ENCODE measurements around the gene FAAH.

FAAH gene

DNA sequence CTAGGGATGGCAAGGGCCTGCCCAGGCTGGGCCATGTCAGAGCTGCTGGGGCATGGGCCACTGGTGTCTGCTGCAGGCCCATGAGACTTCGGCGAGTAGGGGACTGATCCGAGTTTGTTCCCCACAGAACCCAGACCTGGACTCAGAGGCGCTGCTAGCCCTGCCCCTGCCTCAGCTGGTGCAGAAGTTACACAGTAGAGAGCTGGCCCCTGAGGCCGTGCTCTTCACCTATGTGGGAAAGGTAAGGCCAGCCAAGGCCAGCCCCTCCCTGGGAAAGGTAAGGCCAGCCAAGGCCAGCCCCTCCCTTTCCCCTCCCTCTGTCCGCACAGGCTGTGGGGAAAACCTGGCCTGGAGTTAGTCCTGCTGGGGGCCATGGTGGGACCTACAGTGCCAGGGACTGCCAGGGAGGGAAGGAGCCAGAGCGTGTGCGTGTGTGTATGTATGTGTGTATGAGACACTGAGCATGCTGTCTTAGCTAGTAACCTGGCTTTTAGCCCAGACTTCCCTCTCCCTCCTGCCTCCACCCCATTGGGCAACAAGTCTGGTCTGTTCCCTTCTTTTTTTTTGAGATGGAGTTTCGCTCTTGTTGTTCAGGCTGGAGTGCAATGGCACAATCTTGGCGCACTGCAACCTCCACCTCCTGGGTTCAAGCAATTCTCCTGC, 8.0 kb downstream of the FAAH start:
- H3K36me3 ChIP-seq (ENCODE audit: control insufficient read depth, insufficient read depth, low read length): no peaks in the 10 kb centered on the region
- H3K9me3 ChIP-seq (ENCODE audit: control insufficient read depth, low read length): no peaks in the 10 kb centered on the region
- no peaks in the 10 kb centered on the region for H3K27me3 ChIP-seq (ENCODE audit: control insufficient read depth, insufficient read depth, low read length)
- H3K9ac ChIP-seq (ENCODE audit: low read length): no peak overlapping the region
- H3K4me3 ChIP-seq (ENCODE audit: low read length): no peak overlapping the region
- peaks cover 22% of the 10 kb centered on the region for H3K4me1 ChIP-seq (ENCODE audit: control insufficient read depth, insufficient read depth, low read length)

- H3K9me3 ChIP-seq (ENCODE audit: control insufficient read depth, low read length): no peaks in the 10 kb centered on the region
- peaks cover 20% of the 10 kb centered on the region for H3K4me1 ChIP-seq (ENCODE audit: control insufficient read depth, insufficient read depth, low read length)
- H3K36me3 ChIP-seq (ENCODE audit: control insufficient read depth, insufficient read depth, low read length): no peaks in the 10 kb centered on the region
- no peak overlapping the region for H3K9ac ChIP-seq (ENCODE audit: low read length)
- no peaks in the 10 kb centered on the region for H3K27me3 ChIP-seq (ENCODE audit: control insufficient read depth, insufficient read depth, low read length)
- no peak overlapping the region for H3K4me3 ChIP-seq (ENCODE audit: low read length)
Observed at GRCh38 chr1:46403916-46404315, 9.8 kb downstream of the FAAH start.

GRCh38 chr1:46404482-46405196, 10.5 kb downstream of the FAAH start:
- Histone ChIP-seq H3K36me3 (ENCODE audit: control insufficient read depth, insufficient read depth, low read length) (no peaks in the 10 kb centered on the region), H3K4me1 (ENCODE audit: control insufficient read depth, insufficient read depth, low read length) (peaks cover 20% of the 10 kb centered on the region), H3K9ac (ENCODE audit: low read length) (no peak overlapping the region)

DNA sequence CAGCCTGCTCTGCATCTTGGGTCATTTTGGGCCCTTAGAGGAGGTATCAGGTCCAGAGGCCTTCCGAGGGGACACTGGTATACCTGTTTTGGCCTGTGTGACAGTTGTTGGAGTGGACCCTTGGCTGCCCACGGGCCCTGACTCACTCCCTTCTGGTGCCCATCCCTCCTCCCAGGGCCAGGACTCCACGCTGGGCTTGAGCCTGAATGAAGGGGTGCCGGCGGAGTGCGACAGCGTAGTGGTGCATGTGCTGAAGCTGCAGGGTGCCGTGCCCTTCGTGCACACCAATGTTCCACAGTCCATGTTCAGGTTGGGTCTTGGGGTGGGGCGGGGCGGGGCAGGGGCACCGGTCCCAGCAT, 11.1 kb downstream of the FAAH start:
- Histone ChIP-seq H3K9ac (ENCODE audit: low read length) (no peak overlapping the region), H3K27me3 (ENCODE audit: control insufficient read depth, insufficient read depth, low read length) (no peaks in the 10 kb centered on the region), H3K36me3 (ENCODE audit: control insufficient read depth, insufficient read depth, low read length) (no peaks in the 10 kb centered on the region), H3K4me3 (ENCODE audit: low read length) (no peak overlapping the region), H3K9me3 (ENCODE audit: control insufficient read depth, low read length) (no peaks in the 10 kb centered on the region), H3K4me1 (ENCODE audit: control insufficient read depth, insufficient read depth, low read length) (peaks cover 20% of the 10 kb centered on the region)

More at GRCh38 chr1:46404482-46405196, 10.5 kb downstream of the FAAH start:
- Histone ChIP-seq H3K27me3 (ENCODE audit: control insufficient read depth, insufficient read depth, low read length) (no peaks in the 10 kb centered on the region), H3K9me3 (ENCODE audit: control insufficient read depth, low read length) (no peaks in the 10 kb centered on the region), H3K4me3 (ENCODE audit: low read length) (no peak overlapping the region)

GRCh38 chr1:46405724-46406123, 11.6 kb downstream of the FAAH start:
- H3K9me3 ChIP-seq (ENCODE audit: control insufficient read depth, low read length): no peaks in the 10 kb centered on the region
- no peak overlapping the region for H3K9ac ChIP-seq (ENCODE audit: low read length)
- H3K4me3 ChIP-seq (ENCODE audit: low read length): no peak overlapping the region
- no peaks in the 10 kb centered on the region for H3K27me3 ChIP-seq (ENCODE audit: control insufficient read depth, insufficient read depth, low read length)
- H3K4me1 ChIP-seq (ENCODE audit: control insufficient read depth, insufficient read depth, low read length): peaks cover 20% of the 10 kb centered on the region
- H3K36me3 ChIP-seq (ENCODE audit: control insufficient read depth, insufficient read depth, low read length): no peaks in the 10 kb centered on the region

GRCh38 chr1:46406881-46407608, 12.9 kb downstream of the FAAH start:
- Histone ChIP-seq H3K9ac (ENCODE audit: low read length) (no peak overlapping the region), H3K4me1 (ENCODE audit: control insufficient read depth, insufficient read depth, low read length) (peaks cover 11% of the 10 kb centered on the region), H3K27me3 (ENCODE audit: control insufficient read depth, insufficient read depth, low read length) (no peaks in the 10 kb centered on the region), H3K36me3 (ENCODE audit: control insufficient read depth, insufficient read depth, low read length) (no peaks in the 10 kb centered on the region), H3K9me3 (ENCODE audit: control insufficient read depth, low read length) (no peaks in the 10 kb centered on the region), H3K4me3 (ENCODE audit: low read length) (no peak overlapping the region)

GRCh38 chr1:46407636-46408035, 13.5 kb downstream of the FAAH start:
- Histone ChIP-seq H3K4me1 (ENCODE audit: control insufficient read depth, insufficient read depth, low read length) (peaks cover 5% of the 10 kb centered on the region), H3K9ac (ENCODE audit: low read length) (no peak overlapping the region), H3K4me3 (ENCODE audit: low read length) (no peak overlapping the region), H3K9me3 (ENCODE audit: control insufficient read depth, low read length) (no peaks in the 10 kb centered on the region), H3K36me3 (ENCODE audit: control insufficient read depth, insufficient read depth, low read length) (no peaks in the 10 kb centered on the region), H3K27me3 (ENCODE audit: control insufficient read depth, insufficient read depth, low read length) (no peaks in the 10 kb centered on the region)

DNA sequence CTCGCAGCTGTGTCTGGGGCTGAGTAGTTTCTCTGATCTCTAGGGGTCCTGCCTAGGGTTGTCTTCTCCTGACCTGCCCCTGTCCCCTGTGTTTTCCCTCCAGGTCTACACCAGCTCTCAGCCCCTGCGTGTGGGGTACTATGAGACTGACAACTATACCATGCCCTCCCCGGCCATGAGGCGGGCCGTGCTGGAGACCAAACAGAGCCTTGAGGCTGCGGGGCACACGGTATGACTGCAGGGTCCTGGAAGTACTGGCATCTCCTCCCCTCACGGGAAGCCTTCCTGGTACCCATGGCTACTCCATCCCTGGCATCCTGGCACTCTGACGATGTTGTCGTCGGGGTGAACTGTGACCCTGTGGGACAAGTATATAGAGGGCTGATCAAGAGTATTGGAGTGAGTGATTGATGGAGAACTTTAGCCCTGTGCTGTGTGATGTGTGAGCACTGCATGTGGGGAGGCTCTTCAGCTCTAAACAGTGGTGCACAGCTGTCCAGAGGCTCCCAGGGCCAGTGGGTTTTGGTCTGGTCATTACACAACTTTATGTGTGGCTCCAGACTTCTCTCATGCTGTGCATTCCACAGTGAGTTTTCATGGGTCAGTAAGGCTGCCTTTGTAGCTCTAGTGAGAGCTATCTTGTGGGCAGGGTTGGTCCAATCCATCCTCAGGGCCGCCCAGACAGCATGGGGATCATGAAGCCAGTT, 14.4 kb downstream of the FAAH start:
- H3K36me3 ChIP-seq (ENCODE audit: control insufficient read depth, insufficient read depth, low read length): no peaks in the 10 kb centered on the region
- peaks cover 5% of the 10 kb centered on the region for H3K4me1 ChIP-seq (ENCODE audit: control insufficient read depth, insufficient read depth, low read length)
- no peak overlapping the region for H3K4me3 ChIP-seq (ENCODE audit: low read length)
- no peaks in the 10 kb centered on the region for H3K27me3 ChIP-seq (ENCODE audit: control insufficient read depth, insufficient read depth, low read length)
- H3K9me3 ChIP-seq (ENCODE audit: control insufficient read depth, low read length): no peaks in the 10 kb centered on the region
- H3K9ac ChIP-seq (ENCODE audit: low read length): no peak overlapping the region

DNA sequence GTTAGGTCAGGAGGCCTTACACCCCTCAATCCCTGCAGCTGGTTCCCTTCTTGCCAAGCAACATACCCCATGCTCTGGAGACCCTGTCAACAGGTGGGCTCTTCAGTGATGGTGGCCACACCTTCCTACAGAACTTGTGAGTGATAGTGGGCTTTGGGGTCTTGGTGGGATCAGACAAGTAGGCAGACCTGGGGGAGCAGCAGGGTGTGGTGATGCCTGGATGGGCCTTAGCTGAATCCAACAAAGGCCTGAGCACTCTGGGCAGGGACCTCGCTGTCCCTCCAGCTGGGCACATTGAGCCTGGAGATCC, 14.9 kb downstream of the FAAH start:
- peaks cover 5% of the 10 kb centered on the region for H3K4me1 ChIP-seq (ENCODE audit: control insufficient read depth, insufficient read depth, low read length)
- H3K36me3 ChIP-seq (ENCODE audit: control insufficient read depth, insufficient read depth, low read length): no peaks in the 10 kb centered on the region
- H3K27me3 ChIP-seq (ENCODE audit: control insufficient read depth, insufficient read depth, low read length): no peaks in the 10 kb centered on the region
- no peaks in the 10 kb centered on the region for H3K9me3 ChIP-seq (ENCODE audit: control insufficient read depth, low read length)
- no peak overlapping the region for H3K4me3 ChIP-seq (ENCODE audit: low read length)
- H3K9ac ChIP-seq (ENCODE audit: low read length): no peak overlapping the region

DNA sequence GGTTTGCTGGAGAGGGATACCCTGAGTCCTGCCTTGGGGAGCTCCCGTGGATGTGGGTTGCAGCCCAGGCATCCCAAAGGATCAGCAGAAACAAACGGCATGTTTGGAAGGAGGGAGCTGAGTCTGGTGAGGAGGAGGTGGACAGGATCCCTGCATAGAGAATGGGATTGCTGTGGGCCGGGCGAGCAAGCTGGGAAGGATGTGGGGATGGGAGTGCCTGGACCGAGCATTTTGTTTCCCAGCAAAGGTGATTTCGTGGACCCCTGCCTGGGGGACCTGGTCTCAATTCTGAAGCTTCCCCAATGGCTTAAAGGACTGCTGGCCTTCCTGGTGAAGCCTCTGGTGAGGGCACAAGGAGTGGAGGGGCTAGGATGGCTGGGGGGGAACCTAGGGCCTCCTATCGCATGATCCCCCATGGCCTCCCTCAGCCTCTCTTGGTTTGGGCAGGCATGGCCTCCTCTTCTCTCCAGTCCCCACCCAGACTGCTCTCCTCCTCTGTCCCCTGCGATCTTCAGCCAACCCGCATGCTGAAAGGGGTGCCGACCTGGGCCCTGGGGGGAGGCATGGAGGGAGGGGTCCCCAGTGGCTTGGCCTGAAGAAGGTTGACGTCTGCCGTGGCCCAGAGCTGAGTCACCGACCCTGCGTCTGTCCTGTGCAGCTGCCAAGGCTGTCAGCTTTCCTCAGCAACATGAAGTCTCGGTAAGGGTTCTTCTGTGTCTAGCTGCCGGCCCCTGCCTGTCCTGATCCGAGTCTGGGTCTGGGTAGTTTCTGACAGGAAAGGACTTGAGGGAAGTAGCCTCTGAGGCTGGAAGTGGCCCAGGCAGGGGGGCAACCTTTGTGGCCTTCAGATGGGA, 16.3 kb downstream of the FAAH start:
- no peak overlapping the region for H3K9ac ChIP-seq (ENCODE audit: low read length)
- no peak overlapping the region for H3K4me3 ChIP-seq (ENCODE audit: low read length)
- no peaks in the 10 kb centered on the region for H3K9me3 ChIP-seq (ENCODE audit: control insufficient read depth, low read length)
- peaks cover 5% of the 10 kb centered on the region for H3K4me1 ChIP-seq (ENCODE audit: control insufficient read depth, insufficient read depth, low read length)
- H3K27me3 ChIP-seq (ENCODE audit: control insufficient read depth, insufficient read depth, low read length): no peaks in the 10 kb centered on the region
- no peaks in the 10 kb centered on the region for H3K36me3 ChIP-seq (ENCODE audit: control insufficient read depth, insufficient read depth, low read length)

- H3K4me1 ChIP-seq (ENCODE audit: control insufficient read depth, insufficient read depth, low read length): peaks cover 3% of the 10 kb centered on the region
- no peak overlapping the region for H3K9ac ChIP-seq (ENCODE audit: low read length)
- no peaks in the 10 kb centered on the region for H3K36me3 ChIP-seq (ENCODE audit: control insufficient read depth, insufficient read depth, low read length)
- no peaks in the 10 kb centered on the region for H3K9me3 ChIP-seq (ENCODE audit: control insufficient read depth, low read length)
- no peak overlapping the region for H3K4me3 ChIP-seq (ENCODE audit: low read length)
- H3K27me3 ChIP-seq (ENCODE audit: control insufficient read depth, insufficient read depth, low read length): no peaks in the 10 kb centered on the region
Observed at GRCh38 chr1:46411010-46411405, 16.9 kb downstream of the FAAH start.
